Activated B cell treated with CpG ODN at 0.5 μM for 24 hours (primary cell): Measurements from ENCODE around the gene TLE5. TPM values are rescaled to one million over a fixed set of nuclear protein-coding genes. Genes with fewer than 3 reads are reported as not detected.
"Not testable (repeated sequence)": the region's sequence is repeated elsewhere in the genome, so short reads cannot be mapped to it uniquely, and the experiment has no call there.

ENCODE experiments used
- ATAC-seq: fragments of 200-7000 bp; cut with Tn5 transposase; one replicate; pipeline ENCODE4 v1.10.0; 2021; ENCODE audit warnings: low read depth, mild to moderate bottlenecking, moderate library complexity
- CTCF ChIA-PET: fragments of 350-600 bp; sonication (Branson Sonifier 250); formaldehyde crosslinking; loops from one replicate; lab custom pipeline; 2021; ENCODE audit warnings: antibody characterized with exemption; lab: Charles Lee
- POLR2A ChIA-PET: fragments of 350-600 bp; sonication (Branson Sonifier 250); formaldehyde crosslinking; loops from one replicate; lab custom pipeline; 2021; ENCODE audit warnings: antibody characterized with exemption; lab: Charles Lee
- DNase-seq: peaks from one replicate; pipeline ENCODE4 v3.0.0; 2022
- H3K27ac Mint-ChIP-seq: one replicate; pipeline ENCODE4 v1.8.0; 2020; ENCODE audit warnings: mixed read lengths
- H3K27me3 Mint-ChIP-seq: one replicate; pipeline ENCODE4 v1.8.0; 2021; ENCODE audit warnings: mixed read lengths
- H3K36me3 Mint-ChIP-seq: one replicate; pipeline ENCODE4 v1.8.0; 2021; ENCODE audit warnings: low read depth, mixed read lengths
- H3K4me1 Mint-ChIP-seq: one replicate; pipeline ENCODE4 v1.8.0; 2021; ENCODE audit warnings: mixed read lengths
- H3K4me3 Mint-ChIP-seq: one replicate; pipeline ENCODE4 v1.8.0; 2020; ENCODE audit warnings: mild to moderate bottlenecking, mixed read lengths
- H3K9me3 Mint-ChIP-seq: one replicate; pipeline ENCODE4 v1.8.0; 2020; ENCODE audit warnings: mixed read lengths
- CTCF ChIP-seq: fragments of 200-600 bp; IDR thresholded peaks from one replicate; pipeline ENCODE4 v1.8.0; 2022; ENCODE audit warnings: antibody characterized with exemption, mild to moderate bottlenecking
- intact Hi-C: fragments of 100-400 bp; cut with micrococcal nuclease; formaldehyde crosslinking; loops from one replicate; pipeline ENCODE4 v1.15.1; 2024
- total RNA-seq: library from RNA; stranded (reverse); gene quantifications from 2 replicates; pipeline ENCODE4 v1.2.3, GENCODE V29; 2022

The TLE5 gene
- total RNA-seq, 1 donor from 2014 or later, result 323 TPM

GRCh38 chr19:3014135-3014534 is 48.2 kb downstream of the TLE5 start:
- POLR2A ChIA-PET, result no interaction called here
- H3K36me3 Mint-ChIP-seq, result no peaks in the 10 kb centered on the region
- intact Hi-C loops, result no loop called here

GRCh38 chr19:3013263-3013725 is 49.0 kb downstream of the TLE5 start:
- Mint-ChIP-seq H3K4me1 (no peaks in the 10 kb centered on the region), H3K4me3 (no peak overlapping the region), H3K27ac (no peak overlapping the region), H3K9me3 (no peaks in the 10 kb centered on the region), H3K36me3 (no peaks in the 10 kb centered on the region), H3K27me3 (peaks cover 4% of the 10 kb centered on the region)
- DNase-seq (no peak), ATAC-seq (no peak)
- no peak for TF ChIP-seq CTCF
- intact Hi-C loops, result no loop called here
- ChIA-PET CTCF (no interaction called here), POLR2A (no interaction called here)

More at GRCh38 chr19:3014135-3014534, 48.2 kb downstream of the TLE5 start:
- no peak for ATAC-seq
- Mint-ChIP-seq H3K9me3 (no peaks in the 10 kb centered on the region), H3K27ac (no peak overlapping the region), H3K4me3 (no peak overlapping the region), H3K27me3 (peaks cover 2% of the 10 kb centered on the region), H3K4me1 (no peaks in the 10 kb centered on the region)
- DNase-seq, result no peak
- no peak for TF ChIP-seq CTCF
- CTCF ChIA-PET, result no interaction called here

GRCh38 chr19:3012621-3013262 is 49.6 kb downstream of the TLE5 start:
- H3K4me3 Mint-ChIP-seq, result no peak overlapping the region
- ChIA-PET CTCF (interaction anchor here (0.7 kb wide), 1 partner anchor 730 kb away, joined by 3 read pairs; no protein-coding TSS in a partner anchor), POLR2A (no interaction called here)
- H3K4me1 Mint-ChIP-seq, result no peaks in the 10 kb centered on the region
- H3K9me3 Mint-ChIP-seq, result no peaks in the 10 kb centered on the region
- intact Hi-C loops, result no loop called here
- peaks cover 4% of the 10 kb centered on the region for H3K27me3 Mint-ChIP-seq
- ATAC-seq (no peak), DNase-seq (no peak)
- no peak overlapping the region for H3K27ac Mint-ChIP-seq
- TF ChIP-seq CTCF, result no peak
- no peaks in the 10 kb centered on the region for H3K36me3 Mint-ChIP-seq

- H3K4me1 Mint-ChIP-seq, H3K36me3 Mint-ChIP-seq, ATAC-seq, POLR2A ChIA-PET, H3K9me3 Mint-ChIP-seq, H3K27me3 Mint-ChIP-seq, DNase-seq, H3K4me3 Mint-ChIP-seq, H3K27ac Mint-ChIP-seq, intact Hi-C loops: not testable (repeated sequence)
- CTCF ChIA-PET, result interaction anchor here (0.7 kb wide), 1 partner anchor 729 kb away, joined by 3 read pairs; no protein-coding TSS in a partner anchor
These were observed 50.2 kb downstream of the TLE5 start for GRCh38 chr19:3012059-3012458.

- no peak for ATAC-seq
- H3K4me1 Mint-ChIP-seq, result no peaks in the 10 kb centered on the region
- no peak overlapping the region for H3K4me3 Mint-ChIP-seq
- peaks cover 4% of the 10 kb centered on the region for H3K27me3 Mint-ChIP-seq
- intact Hi-C loops, result no loop called here
- no peak for DNase-seq
- H3K36me3 Mint-ChIP-seq, result no peaks in the 10 kb centered on the region
- H3K27ac Mint-ChIP-seq, result no peak overlapping the region
- H3K9me3 Mint-ChIP-seq, result no peaks in the 10 kb centered on the region
- CTCF ChIA-PET, result no interaction called here
- TF ChIP-seq CTCF, result no peak
- POLR2A ChIA-PET, result interaction anchor here (0.7 kb wide), 1 partner anchor 25 kb away, joined by 3 read pairs; no protein-coding TSS in a partner anchor
These were observed 51.4 kb downstream of the TLE5 start for GRCh38 chr19:3010871-3011270.
